Fibroblast of the conjunctiva (primary cell): ENCODE measurements around the gene LIN52.

ENCODE experiments used
- DNase-seq: peaks from one replicate; pipeline ENCODE4 v3.0.0-alpha.2; 2010; ENCODE audit warnings: low read depth

LIN52 gene

GRCh38 chr14:74237441-74237840, 152.7 kb downstream of the LIN52 start:
- no peak for DNase-seq

- no peak for DNase-seq
Observed at GRCh38 chr14:74238974-74239847, 154.5 kb downstream of the LIN52 start, which contains the start of gene VSX2. TSS of gene VSX2 (plus strand) at chr14:74239449. CDS start at chr14:74239562, 113 bp downstream.

- no peak for DNase-seq
Observed at GRCh38 chr14:74239848-74240793, 155.4 kb downstream of the LIN52 start.

- no peak for DNase-seq
Observed at GRCh38 chr14:74240794-74241651, 156.3 kb downstream of the LIN52 start.

GRCh38 chr14:74241652-74242017, 156.9 kb downstream of the LIN52 start:
- no peak for DNase-seq

- no peak for DNase-seq
Observed at GRCh38 chr14:74242021-74242779, 157.4 kb downstream of the LIN52 start.

- no peak for DNase-seq
Observed at GRCh38 chr14:74242780-74243042, 158.0 kb downstream of the LIN52 start.

GRCh38 chr14:74243051-74243450, 158.3 kb downstream of the LIN52 start:
- no peak for DNase-seq

- no peak for DNase-seq
Observed at GRCh38 chr14:74244115-74244514, 159.4 kb downstream of the LIN52 start.

GRCh38 chr14:74245292-74245691, 160.5 kb downstream of the LIN52 start:
- DNase-seq, result no peak

GRCh38 chr14:74246542-74246941, 161.8 kb downstream of the LIN52 start:
- DNase-seq, result no peak

GRCh38 chr14:74248017-74248416, 163.3 kb downstream of the LIN52 start:
- DNase-seq, result no peak

- DNase-seq, result no peak
Observed at GRCh38 chr14:74249433-74250375, 164.9 kb downstream of the LIN52 start.
